COLO829 (cell line): ENCODE results near the gene D2HGDH.
"Not testable (repeated sequence)": the region's sequence is repeated elsewhere in the genome, so short reads cannot be mapped to it uniquely, and the experiment has no call there.

ENCODE experiments used
- DNase-seq: peaks from one replicate; pipeline ENCODE4 v3.0.0; 2012; ENCODE audit warnings: low spot score

The D2HGDH gene

DNA sequence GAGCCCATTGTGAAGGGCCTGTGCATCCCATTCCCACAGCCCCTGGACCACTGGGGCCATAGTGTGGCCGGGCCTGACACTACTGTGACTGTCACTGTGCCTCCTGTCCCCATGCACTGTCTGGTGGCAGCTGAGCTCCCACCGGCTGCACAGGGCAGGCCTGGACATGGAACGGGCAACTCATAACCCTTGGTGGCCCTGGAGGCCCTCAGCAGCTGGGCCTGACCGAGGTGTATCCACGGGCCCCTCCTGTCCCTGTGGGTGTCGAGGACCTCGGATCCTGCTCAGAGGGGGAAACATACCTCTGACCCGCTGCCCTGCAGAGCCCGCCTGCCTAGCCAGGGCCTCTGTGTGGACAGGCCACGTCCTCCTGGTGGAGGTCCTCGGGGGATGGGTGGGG, 34.4 kb downstream of the D2HGDH start:
- DNase-seq, result no peak

DNA sequence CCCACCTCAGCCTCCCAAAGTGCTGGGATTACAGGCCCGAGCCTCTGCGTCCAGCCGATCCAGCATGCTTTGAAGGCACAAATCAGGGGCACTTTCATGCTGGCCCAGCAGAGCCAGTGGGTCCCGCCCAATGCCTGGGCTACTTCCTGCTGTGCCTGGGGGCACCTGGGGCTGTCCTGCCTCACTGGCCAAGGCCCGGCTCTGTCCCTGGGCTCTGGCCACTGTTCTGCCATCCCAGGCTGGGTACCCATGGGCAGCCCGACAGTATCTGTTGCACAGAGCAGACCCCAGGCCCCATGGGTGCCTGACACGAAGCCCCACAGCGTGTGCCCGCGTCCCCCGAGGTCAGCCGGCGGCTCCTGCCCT, 35.4 kb downstream of the D2HGDH start:
- no peak for DNase-seq

DNA sequence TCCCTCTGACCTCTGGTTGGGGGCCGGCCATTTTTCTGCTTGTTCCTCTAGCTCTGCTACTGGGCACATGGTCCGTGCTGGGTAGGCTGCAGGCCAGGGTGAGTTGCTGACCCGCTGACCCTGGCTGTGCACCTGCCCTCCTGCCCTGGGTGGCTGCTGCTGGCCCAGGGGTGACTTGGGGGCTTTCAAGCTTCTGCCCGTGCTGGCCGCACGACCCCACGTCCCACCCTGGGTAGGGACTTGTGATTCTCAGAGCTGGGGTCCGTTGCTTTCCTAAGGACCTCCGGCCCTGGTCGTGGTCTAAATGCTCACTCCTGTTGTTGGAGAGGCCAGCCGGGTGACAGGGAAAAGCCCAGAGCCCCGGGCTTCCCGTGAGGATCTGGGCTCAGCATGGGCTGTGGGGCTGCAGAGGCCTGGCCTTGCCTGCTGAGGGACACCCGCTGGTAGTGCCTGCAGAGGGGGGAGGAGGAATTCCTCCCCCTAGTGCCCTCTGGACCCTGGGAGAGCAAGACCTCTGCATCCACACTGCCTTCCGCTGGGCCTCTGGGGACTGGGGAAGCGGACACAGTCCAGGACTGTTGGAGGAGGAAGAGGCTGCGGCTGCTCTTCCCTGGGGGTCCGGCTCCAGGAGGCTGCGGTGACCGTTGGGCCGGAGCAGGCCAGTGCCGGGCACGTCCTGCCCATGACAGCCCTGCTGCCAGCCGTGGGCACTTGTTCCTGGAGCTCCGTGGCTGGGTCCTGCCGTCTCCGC, 35.9 kb downstream of the D2HGDH start:
- DNase-seq, result no peak

DNA sequence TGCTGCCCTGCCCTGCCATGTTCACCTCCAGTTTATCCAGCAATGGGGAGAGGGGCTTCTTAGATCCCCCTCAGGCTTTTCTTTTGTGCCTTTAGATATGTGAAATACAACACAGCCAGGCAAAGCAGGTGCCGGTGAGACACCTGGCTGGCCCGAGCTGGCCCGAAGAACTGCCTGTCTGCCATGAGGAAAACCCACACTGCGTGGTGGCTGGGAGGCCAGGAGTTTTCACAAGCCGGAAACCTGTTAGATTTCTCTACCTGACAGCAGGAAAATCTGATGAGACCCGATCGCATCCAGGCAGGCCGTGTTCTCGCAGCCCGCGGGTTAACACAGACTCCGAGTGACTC, 36.5 kb downstream of the D2HGDH start:
- no peak for DNase-seq

DNA sequence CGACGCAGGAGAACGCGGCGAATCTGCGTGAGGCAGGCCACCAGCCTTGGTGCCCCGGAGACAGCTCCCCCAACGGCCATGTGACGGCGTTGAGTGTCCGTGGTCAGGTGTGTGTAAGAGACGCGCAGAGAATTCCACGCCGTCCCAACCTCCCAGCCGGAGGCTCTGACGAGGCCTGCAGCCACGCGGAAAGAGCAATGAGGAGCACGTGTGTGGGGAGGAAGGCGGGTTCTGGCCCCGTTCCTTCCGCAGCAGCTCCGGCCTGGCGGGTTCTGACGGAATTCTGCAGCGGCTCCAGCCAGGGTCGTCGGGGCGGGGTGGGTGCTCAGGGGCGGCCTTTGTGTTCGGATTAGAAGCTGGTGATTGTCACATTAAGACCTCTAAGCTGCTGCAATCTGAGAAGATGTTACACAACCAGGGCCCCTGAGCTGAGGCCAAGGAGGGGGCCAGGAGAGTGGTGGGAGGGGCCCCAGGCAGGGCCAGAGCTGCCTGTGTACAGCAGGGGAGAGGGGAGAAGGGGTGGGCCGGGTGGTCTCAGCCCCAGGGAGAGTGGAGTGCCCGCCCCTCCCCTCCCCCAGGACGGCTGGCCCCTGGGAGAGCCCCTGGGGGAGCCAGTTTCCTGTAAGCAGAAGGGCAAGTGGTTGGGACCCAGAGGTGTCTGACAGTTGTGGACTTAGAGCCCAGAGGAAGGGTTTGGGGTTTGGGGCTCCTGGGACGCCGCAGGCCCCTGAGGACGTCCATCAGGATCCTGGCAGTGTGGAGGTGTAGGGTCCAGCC, 37.0 kb downstream of the D2HGDH start:
- DNase-seq, result no peak

DNA sequence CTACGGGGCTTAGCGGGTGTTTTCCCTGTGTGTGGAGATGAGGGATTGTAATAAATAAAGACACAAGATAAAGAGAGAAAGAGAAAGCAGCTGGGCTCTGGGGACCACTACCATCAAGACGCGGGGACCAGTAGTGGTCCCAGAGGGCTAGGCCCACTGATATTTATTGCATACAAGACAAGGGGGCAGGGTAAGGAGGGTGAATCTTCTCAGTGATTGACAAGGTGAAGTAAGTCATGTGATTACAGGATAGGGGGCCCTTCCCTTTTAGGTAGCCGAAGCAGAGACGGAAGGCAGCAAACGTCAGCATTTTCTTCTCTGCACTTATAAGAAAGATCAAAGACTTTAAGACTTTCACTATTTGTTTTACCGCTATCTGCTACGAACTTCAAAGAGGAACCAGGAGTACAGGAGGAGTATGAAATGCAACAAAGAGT, 37.7 kb downstream of the D2HGDH start:
- DNase-seq, result no peak

DNA sequence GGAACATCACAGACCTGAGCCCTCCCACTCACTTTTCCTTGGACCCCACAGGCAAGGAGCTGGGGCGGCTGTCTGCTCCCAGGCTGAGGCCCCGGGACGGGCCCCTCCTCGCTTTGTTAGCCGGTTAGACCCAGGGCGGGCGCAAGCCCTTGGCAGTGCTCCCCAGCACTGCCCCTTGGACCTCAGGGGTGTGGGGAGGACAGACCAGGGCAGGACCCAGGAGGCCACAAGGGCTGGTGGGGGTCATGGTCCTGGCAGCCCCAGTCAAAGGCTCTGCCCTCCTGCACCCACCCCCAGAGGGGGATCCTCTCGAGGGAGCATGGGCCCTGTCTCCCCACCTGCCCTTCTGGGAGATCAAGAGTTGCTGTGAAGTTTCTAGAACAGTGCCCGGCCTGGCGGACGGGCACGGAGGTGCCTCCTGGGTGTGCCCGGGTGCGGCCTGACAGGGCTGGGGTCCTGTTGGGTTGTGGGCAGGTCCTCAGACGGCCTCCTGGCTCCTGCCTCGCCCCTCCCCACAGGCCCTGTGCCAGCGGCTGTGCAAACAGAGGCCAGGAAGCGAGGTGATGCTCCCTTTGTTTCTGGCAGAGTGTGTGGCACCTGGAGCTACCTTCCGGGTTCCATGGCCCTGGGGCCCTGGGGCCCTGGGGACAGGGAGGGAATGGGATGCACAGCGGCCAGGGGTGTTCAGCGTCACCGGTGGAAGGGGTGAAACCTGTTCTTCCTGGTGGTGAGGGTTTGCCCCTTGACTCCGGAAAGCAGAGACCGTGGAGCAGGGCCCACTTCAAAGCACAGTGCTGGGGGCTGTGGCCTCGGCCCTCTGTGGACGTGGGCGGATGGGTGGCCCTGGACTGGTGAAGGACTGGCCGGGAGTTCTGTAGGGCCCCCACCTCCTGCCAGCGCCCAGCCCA, 39.3 kb downstream of the D2HGDH start:
- no peak for DNase-seq

DNA sequence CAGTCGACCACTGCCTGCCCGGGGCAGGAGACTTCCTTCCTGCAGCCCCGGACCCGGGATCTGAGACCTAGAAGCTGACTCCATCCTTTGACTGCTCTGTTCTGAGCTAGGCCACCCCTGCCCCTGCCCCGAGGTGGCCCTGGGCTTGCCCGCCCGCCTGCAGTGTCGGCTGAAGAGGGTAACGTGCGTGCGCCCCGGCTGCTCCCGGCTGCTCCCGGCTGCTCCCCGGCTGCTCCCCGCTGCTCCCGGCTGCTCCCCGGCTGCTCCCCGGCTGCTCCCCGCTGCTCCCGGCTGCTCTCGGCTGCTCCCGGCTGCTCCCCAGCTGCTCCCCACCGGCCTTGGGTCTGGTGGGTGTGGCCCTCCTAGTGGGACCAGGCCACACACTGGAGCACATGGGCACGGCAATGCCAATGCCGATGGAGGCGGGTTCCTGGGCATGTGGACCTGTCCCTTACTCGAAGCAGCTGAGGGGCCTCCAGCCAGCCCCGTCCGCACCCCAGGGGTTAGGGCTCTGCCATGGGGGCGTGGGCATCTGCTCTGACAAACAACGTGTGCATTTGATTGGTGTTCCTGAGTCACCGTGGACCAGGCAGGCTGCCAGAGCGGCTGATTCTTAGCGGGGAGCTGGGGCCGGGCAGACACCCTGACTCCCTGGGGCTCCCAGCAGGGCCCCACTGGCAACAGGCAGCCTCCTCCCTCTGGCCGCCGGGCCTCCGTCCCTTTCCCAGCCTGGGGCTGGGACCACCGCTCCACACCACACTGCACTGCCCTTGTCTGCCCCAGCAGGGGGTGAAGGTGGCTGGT, 40.2 kb downstream of the D2HGDH start:
- no peak for DNase-seq

DNA sequence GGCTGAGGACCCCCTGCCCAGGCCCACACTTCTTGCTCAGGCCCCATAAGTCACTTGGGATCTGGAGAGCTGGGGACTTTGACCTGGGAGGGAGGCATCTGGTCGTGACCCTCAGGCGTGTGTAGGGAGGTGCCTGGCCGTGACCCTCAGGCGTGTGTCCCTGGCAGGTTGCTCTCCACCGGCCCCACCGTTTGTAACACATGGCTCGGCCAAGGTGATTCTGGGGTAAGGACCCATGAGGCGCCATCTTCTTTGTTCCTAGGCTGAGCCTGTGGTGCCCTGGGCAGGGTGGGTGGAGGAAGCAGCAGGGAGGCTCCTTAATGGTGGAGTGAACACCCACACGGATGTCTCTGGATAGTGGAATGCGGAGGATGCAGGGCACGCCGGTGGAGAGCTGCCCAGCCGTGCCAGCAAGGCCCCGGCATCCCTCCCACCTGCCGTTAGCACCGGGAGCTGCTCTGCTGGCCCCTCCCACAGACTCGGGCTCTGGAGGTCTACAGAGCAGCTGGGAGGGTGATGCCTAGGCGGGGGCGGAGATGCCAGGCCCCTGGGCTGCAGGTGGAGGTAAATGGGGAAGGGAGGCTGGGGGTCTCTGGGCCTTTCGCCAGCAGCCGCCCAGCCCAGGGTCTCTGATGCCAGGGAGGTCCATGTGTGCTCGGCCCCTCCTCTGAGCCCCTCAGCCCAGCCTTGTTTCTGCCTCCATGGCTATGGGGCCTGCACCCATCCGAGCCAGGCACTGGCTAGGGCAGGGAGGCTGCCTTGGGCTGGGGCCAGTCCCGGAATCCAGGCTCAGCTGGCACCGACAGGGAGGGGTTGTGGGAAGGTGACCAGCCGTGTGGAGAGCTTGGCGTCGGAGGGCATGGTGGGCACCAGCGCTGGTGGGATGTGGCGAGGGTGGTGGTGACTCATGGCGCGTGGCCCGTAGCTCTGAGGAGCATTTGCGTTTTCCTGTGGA, 41.1 kb downstream of the D2HGDH start:
- no peak for DNase-seq

DNA sequence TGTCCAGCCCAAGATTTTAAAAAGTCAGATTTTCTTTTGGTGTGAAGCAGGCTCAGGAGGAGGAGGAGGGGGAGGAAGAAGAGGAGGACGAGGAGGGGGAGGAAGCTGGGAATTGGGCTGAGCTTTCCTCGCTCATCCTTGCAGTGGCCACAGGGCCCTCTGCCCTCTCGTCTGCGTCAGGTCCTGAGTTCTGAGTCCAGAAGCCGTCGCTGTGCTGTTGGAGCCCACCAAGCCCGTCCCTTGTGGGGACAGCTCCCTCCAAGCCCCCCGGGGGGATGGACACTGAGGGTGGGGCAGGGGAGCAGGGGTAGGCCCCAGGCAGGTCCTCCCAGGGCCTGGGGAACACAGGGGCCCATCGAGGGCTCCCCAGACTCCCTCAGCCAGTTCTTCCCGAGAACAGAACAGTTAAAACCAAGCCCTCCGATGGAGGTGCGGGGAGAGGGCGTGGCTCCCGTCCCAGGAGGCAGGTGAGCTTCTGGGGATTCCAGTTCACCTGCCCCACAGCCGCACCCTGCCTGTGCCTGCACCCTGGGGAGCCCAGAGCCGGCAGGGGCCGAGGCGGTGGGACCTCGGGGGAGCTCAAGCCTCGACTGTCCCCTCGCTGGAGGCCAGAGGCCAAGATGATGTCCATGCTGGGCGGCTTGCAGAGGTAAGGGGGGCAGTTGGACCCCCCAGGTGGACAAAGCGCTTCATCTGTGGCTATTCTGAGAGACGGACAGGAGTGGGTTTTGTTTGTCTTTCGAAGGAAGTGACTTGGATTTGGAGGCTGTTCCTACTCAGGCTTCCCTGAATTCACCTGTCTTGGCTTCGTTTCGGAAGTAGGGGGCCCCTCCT, 42.1 kb downstream of the D2HGDH start, which contains the start of gene GAL3ST2:
Gene GAL3ST2 (plus strand): TSS at position 487 of the 834 bp plus-strand sequence. CDS start 134 bp downstream, at position 621.
- DNase-seq, result no peak

DNA sequence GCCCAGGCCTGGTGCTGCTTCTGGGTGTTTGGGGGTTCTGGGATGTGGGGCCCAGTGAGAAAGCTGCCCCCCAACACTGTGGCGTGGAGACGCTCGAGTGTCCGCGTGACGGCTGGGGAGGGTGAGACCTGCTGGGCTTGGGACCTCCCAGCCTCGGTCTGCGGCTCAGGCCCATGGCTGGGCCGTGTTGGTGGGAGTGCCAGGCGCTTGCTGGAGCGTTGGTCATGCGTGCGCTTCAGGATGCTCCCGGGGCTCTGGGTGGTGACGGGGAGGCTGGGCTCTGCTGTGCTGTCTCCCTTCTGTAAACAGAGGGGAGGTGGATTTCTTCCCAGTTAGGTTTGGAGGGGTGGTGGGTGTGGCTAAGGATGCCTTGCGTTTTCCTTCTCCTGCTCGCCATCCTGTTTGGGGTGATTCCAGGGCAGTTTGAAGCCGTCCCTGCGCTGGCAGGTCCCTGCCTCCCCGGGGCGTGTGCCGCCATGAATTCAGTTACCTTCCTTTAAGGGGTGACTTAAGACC, 42.8 kb downstream of the D2HGDH start:
- DNase-seq, result no peak

DNA sequence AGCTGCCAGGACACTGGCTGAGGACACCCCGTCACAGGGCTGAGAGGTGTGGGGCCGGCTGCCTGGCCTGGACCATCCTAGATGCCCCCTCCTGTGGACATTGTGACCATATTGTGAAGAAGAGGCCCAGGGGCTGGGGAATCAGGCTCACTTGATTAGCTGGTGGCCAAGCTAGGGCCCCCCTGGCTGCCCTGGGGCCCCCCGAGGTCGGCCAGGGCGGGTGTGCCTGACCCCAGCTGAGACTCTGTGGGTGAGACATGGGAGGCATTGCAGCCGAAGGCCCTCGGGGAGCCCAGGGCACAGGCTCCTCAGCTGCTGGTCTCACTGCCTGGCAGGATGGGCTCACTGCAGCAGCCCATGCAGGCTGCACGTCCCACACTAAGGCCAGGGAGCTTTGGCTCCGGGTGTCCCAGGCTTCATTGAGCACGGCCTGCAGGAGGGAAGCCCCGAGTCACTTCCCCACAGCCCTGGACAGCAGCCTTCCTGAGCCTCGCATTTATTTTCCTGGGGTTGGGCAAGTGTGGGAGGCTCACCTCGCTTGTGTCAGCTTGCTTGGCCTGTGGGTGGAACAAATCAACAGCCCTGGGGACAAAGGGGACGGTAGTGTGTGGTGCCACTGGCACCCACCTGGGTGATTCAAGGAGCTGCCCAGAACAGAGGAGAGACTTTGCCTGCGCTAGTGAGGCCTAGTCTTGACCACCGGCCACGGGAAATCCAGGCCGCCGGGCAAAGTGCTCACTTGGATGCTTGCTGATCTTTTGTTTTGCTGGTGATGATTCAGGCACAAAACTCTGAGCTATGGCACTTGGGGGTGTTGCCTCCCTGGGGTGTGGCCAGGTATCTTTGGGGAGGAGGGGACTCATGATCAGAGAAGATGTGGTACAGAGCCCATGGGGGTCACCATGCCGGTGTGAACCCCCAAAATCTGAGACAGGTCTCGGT, 43.5 kb downstream of the D2HGDH start:
- DNase-seq, result no peak

DNA sequence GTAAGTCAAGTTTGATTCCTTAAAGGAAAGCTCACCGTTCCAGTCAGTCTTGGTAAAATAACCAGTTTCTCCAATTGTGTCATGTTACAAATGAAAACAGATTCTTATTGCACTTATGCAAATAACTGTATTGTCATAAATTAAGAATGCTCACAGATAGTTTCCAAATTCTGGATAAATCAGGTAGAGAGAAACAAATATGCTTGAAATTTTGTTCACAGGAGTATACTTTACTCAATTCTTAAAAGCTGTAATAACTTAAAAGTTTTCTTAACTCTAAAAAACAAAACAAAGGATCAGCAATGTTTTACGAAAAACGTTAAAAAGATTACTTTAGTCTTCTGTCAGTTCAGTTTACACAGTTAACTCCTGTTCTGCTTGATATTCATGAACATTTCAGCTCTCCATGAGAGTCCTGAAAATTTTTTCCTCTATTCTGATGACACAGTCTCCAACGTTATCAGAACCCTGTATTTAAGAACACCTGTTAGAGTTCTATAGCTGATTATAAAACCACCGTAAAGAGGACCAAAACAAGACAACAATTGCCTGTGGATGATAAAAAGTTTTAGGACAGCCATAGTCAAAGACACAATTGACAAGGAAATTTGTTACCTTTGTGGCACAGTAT, 46.6 kb downstream of the D2HGDH start:
- DNase-seq, result no peak

DNA sequence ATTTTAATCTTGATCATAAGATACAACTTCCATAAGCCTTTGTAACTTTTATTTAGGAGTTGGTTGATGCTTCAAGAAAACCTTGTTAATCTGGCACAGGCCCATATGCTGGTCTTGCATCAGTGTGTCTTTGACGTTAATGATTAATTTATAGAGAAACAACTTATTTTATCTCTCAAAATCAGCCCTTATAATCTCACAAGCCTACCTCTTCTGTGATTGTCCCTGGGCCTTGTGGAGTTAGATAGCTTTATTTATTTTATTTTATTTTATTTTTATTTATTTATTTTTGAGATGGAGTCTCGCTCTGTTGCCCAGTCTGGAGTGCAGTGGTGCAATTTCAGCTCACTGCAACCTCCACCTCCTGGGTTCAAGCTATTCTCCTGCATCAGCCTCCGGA, 47.6 kb downstream of the D2HGDH start:
- not testable (repeated sequence) for DNase-seq

DNA sequence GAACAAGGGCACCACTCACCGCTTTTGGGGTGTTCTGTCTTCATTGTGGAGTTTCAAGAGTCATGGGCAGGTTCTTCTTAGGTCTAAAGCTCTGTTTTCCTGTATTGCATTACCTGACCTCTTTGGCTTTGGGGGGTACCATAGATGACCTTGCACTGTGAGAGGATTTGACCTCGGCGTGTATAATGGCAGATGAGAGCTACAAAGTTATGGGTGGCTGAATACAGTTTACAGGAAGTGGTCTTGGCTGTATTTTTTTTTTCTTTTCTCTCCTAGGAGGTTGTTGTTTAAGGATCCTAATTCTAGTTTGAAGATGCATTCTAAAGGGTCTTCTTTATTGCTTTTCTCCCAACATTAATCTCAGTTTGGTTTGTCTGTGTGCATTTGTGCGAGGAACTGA, 53.7 kb downstream of the D2HGDH start:
- no peak for DNase-seq

DNA sequence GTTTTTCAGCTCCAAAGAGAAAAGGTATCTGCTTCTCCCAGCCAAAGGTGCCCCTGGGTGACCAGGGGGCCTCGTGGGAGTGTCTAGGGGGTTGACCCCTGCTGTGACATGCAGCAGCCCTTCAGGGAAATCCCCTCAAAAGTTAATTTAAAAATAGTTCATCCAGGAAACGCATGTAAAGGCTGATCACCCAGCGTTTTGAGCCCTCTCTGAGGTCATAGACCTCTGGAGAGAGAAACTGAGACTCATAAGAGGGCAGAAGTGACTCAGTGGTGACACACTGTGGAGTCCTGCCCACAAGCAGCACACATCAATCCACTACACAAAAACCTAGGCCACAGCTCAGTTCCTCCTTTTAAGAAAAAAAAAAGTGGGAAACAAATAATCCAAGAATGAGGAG, 54.1 kb downstream of the D2HGDH start:
- DNase-seq, result no peak

DNA sequence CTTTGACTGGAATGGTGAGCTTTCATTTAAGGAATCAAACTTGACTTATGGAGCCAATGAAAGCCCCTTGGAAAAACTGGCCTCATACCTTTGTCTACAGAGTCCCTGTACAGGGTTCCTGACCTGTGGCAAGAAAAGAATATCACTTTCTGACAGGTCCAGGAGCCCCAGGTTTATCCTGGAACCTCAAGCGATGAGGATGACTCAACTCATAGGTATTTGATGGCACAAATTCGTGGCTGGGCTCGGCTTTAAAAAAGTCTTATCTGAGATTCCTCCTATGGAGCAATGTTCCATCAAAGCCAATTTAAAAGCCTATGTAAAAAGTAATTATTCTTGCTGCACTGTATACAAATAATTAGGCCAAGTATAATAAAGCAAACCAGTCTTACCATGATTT, 57.0 kb downstream of the D2HGDH start:
- not testable (repeated sequence) for DNase-seq

DNA sequence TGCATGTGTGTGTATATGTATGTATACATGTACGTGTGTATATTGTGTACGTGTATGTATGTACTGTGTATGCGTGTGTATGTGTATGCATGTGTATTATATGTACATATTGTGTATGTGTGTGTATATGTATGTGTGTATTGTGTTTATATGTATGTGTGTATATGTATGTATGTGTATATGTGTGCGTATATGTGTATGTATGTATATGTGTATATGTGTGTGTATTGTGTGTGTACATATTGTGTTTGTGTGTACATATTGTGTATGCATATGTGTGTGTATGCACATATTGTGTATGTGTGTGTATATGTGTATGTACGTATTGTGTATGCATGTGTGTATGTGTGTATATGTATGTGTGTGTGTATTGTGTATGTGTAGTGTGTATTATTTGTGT, 59.0 kb downstream of the D2HGDH start:
- no peak for DNase-seq
